ENCODE data around the gene SH3BGRL2. TPM values are rescaled to one million over a fixed set of nuclear protein-coding genes. Genes with fewer than 3 reads are reported as not detected.
"Not testable (repeated sequence)": the region's sequence is repeated elsewhere in the genome, so short reads cannot be mapped to it uniquely, and the experiment has no call there.

Gene SH3BGRL2
- total RNA-seq, 1 experiment from 2014 or later = 13.5 TPM

- ChIA-PET CTCF (interaction anchor here (0.5 kb wide), 1 partner anchor 194 kb away, joined by 5 read pairs; no protein-coding TSS in a partner anchor), POLR2A (ENCODE audit: low non-redundant PET) (interaction anchor here (0.7 kb wide), 1 partner anchor 25 kb away, joined by 3 read pairs; no protein-coding TSS in a partner anchor)
- intact Hi-C loops (cut with micrococcal nuclease; ENCODE audit: unreplicated experiment) = loop anchor here (2.0 kb wide), 1 partner anchor 103 kb away; no protein-coding TSS in a partner anchor
- no TSS peak for BruUV-seq (replicated peaks)
- Histone ChIP-seq H3K27me3 (replicated peaks; ENCODE audit: insufficient read depth, low read depth, low read length, poor library complexity) (no peaks in the 10 kb centered on the region), H3K4me1 (ENCODE audit: insufficient read depth, low read length, poor library complexity, severe bottlenecking) (no peaks in the 10 kb centered on the region), H3K27ac (ENCODE audit: low read depth, low read length, poor library complexity, severe bottlenecking) (no peak overlapping the region), H3K36me3 (ENCODE audit: insufficient read depth, low read length, poor library complexity, severe bottlenecking) (no peaks in the 10 kb centered on the region), H3K4me3 (ENCODE audit: low read depth, low read length, poor library complexity, severe bottlenecking) (no peak overlapping the region), H3K9me3 (ENCODE audit: low read depth, low read length, poor library complexity, severe bottlenecking) (no peaks in the 10 kb centered on the region)
- TF ChIP-seq EZH2 (IDR thresholded peaks at IDR 0.05; ENCODE audit: borderline replicate concordance, low read depth, low read length, poor library complexity, severe bottlenecking) (no peak), CTCF (conservative IDR thresholded peaks at IDR 0.05; ENCODE audit: low read depth, low read length) (no peak)
- no peak for DNase-seq (ENCODE audit: low spot score)
These were observed 42.8 kb downstream of the SH3BGRL2 start for GRCh38 chr6:79673947-79674346.

- DNase-seq (ENCODE audit: low spot score) = no peak
- TF ChIP-seq CTCF (conservative IDR thresholded peaks at IDR 0.05; ENCODE audit: low read depth, low read length) (no peak), EZH2 (IDR thresholded peaks at IDR 0.05; ENCODE audit: borderline replicate concordance, low read depth, low read length, poor library complexity, severe bottlenecking) (no peak)
- Histone ChIP-seq H3K9me3 (ENCODE audit: low read depth, low read length, poor library complexity, severe bottlenecking) (no peaks in the 10 kb centered on the region), H3K27ac (ENCODE audit: low read depth, low read length, poor library complexity, severe bottlenecking) (no peak overlapping the region), H3K4me3 (ENCODE audit: low read depth, low read length, poor library complexity, severe bottlenecking) (no peak overlapping the region), H3K4me1 (ENCODE audit: insufficient read depth, low read length, poor library complexity, severe bottlenecking) (no peaks in the 10 kb centered on the region), H3K36me3 (ENCODE audit: insufficient read depth, low read length, poor library complexity, severe bottlenecking) (no peaks in the 10 kb centered on the region), H3K27me3 (replicated peaks; ENCODE audit: insufficient read depth, low read depth, low read length, poor library complexity) (no peaks in the 10 kb centered on the region)
- BruUV-seq (replicated peaks) = no TSS peak
- ChIA-PET CTCF (interaction anchor here (1.8 kb wide), 1 partner anchor 106 kb away, joined by 4 read pairs; no protein-coding TSS in a partner anchor), POLR2A (ENCODE audit: low non-redundant PET) (no interaction called here)
- intact Hi-C loops (cut with micrococcal nuclease; ENCODE audit: unreplicated experiment) = no loop called here
These were observed 45.9 kb downstream of the SH3BGRL2 start for GRCh38 chr6:79676785-79677736.

GRCh38 chr6:79682682-79683081 lies 51.6 kb downstream of the SH3BGRL2 start:
- intact Hi-C loops (cut with micrococcal nuclease; ENCODE audit: unreplicated experiment); H3K4me3 ChIP-seq (ENCODE audit: low read depth, low read length, poor library complexity, severe bottlenecking); CTCF ChIA-PET; H3K9me3 ChIP-seq (ENCODE audit: low read depth, low read length, poor library complexity, severe bottlenecking); H3K36me3 ChIP-seq (ENCODE audit: insufficient read depth, low read length, poor library complexity, severe bottlenecking); DNase-seq (ENCODE audit: low spot score); H3K27me3 ChIP-seq (replicated peaks; ENCODE audit: insufficient read depth, low read depth, low read length, poor library complexity); BruUV-seq (replicated peaks); H3K27ac ChIP-seq (ENCODE audit: low read depth, low read length, poor library complexity, severe bottlenecking); POLR2A ChIA-PET (ENCODE audit: low non-redundant PET): not testable (repeated sequence)
- peaks cover 10% of the 10 kb centered on the region for H3K4me1 ChIP-seq (ENCODE audit: insufficient read depth, low read length, poor library complexity, severe bottlenecking)
